ENCODE data around the gene HOXB1.
A peak's percentile ranks its signal among the peaks of the same experiment; 100 is the strongest.

HOXB1 gene

DNA sequence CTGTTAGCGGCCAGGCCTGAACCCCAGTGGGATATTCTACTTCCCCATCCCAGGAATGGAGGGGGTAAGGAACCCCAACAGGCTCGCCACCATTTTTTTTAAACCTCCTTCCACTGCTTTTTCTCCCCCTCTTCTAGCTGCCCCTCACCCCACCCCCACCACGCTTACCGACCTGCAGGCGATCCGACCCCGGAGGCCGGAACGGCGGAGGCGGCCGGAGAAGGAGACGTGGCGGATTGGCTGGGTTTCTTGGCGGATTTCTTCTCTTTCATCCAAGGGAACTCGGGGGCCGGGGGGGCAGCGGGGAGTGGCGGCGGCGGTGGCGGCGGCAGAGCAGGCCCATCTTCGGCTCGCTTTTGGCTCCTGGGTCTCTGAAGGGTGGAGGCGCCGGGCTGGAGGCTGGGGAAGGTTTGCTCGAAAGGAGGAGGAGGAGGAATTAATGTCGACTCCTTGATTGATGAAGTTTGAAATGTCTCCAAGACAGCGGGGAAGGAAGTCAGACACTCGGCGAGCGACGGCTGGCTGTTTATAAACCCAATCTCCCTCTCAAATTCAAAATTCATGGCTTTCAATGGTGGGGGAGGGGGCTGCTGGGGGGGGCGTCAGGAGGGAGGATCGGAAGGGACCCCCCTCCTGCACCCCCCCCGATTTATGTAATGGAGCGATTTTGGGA is 13.7 kb upstream of the HOXB1 start:
- Histone ChIP-seq H3K9ac (no peak overlapping the region), H3K9me3 (ENCODE audit: control insufficient read depth, low read length) (no peaks in the 10 kb centered on the region), H3K27ac (peak overlapping the region; percentile 55), H3K27me3 (ENCODE audit: control insufficient read depth, insufficient read depth, low read length) (no peaks in the 10 kb centered on the region), H3K36me3 (ENCODE audit: control insufficient read depth, insufficient read depth, low read length) (no peaks in the 10 kb centered on the region), H2AFZ (no peak overlapping the region), H3K4me3 (ENCODE audit: low read depth, low read length) (peak overlapping the region; percentile 97), H3K4me1 (no peaks in the 10 kb centered on the region), H3K4me2 (ENCODE audit: low read length) (peak overlapping the region; percentile 65), H3K79me2 (no peaks in the 10 kb centered on the region)
- TF ChIP-seq, protein P1, sequence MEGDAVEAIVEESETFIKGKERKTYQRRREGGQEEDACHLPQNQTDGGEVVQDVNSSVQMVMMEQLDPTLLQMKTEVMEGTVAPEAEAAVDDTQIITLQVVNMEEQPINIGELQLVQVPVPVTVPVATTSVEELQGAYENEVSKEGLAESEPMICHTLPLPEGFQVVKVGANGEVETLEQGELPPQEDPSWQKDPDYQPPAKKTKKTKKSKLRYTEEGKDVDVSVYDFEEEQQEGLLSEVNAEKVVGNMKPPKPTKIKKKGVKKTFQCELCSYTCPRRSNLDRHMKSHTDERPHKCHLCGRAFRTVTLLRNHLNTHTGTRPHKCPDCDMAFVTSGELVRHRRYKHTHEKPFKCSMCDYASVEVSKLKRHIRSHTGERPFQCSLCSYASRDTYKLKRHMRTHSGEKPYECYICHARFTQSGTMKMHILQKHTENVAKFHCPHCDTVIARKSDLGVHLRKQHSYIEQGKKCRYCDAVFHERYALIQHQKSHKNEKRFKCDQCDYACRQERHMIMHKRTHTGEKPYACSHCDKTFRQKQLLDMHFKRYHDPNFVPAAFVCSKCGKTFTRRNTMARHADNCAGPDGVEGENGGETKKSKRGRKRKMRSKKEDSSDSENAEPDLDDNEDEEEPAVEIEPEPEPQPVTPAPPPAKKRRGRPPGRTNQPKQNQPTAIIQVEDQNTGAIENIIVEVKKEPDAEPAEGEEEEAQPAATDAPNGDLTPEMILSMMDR (IDR thresholded peaks at IDR 0.05) = no peak

GRCh38 chr17:48543854-48544348 is 13.1 kb upstream of the HOXB1 start:
- no peak overlapping the region for H2AFZ ChIP-seq
- peak overlapping the region; percentile 65 for H3K4me2 ChIP-seq (ENCODE audit: low read length)
- peak overlapping the region; percentile 97 for H3K4me3 ChIP-seq (ENCODE audit: low read depth, low read length)
- H3K27ac ChIP-seq = peak overlapping the region; percentile 55
- TF ChIP-seq, protein P1 (IDR thresholded peaks at IDR 0.05) = no peak
- no peaks in the 10 kb centered on the region for H3K36me3 ChIP-seq (ENCODE audit: control insufficient read depth, insufficient read depth, low read length)
- H3K27me3 ChIP-seq (ENCODE audit: control insufficient read depth, insufficient read depth, low read length) = no peaks in the 10 kb centered on the region
- H3K9me3 ChIP-seq (ENCODE audit: control insufficient read depth, low read length) = no peaks in the 10 kb centered on the region
- H3K4me1 ChIP-seq = no peaks in the 10 kb centered on the region
- H3K9ac ChIP-seq = no peak overlapping the region
- no peaks in the 10 kb centered on the region for H3K79me2 ChIP-seq

DNA sequence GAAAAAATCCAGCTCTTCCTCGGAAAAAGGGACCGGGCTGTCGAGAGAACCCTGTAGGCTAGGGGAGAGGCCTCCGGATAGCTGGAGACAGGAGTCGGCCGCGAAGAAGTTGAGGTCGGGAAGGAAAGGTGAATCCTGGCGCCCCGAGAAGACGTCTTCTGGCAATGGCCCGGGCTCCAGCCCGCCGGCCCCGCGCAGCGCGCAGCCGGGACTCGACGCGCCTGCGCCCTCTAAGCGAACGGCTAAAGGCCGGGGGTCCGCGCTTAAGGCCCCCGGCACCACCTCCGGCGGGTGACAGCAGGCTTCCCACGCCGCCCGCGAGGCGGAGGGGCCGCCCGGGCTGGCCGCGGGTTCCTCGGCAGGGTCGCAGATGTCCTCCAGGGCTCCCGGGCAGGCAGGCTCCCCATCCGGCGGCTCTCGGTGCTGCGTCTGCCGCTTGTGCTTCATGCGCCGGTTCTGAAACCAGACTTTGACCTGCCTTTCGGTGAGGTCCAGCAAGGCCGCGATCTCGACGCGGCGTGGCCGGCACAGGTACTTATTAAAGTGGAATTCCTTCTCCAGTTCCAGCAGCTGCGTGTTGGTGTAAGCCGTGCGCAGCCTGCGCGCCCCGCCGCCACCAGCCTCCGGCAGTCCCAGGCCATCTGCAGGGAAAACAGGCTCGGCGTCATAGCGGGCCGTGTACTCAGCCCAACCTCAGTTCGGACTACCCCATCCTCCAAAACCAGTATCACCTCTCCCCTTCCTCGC is 12.5 kb upstream of the HOXB1 start:
- Histone ChIP-seq H3K4me3 (ENCODE audit: low read depth, low read length) (peak overlapping the region; percentile 97), H2AFZ (peak overlapping the region; percentile 47), H3K36me3 (ENCODE audit: control insufficient read depth, insufficient read depth, low read length) (no peaks in the 10 kb centered on the region), H3K4me1 (no peaks in the 10 kb centered on the region), H3K27me3 (ENCODE audit: control insufficient read depth, insufficient read depth, low read length) (no peaks in the 10 kb centered on the region), H3K27ac (peak overlapping the region; percentile 40), H3K9ac (no peak overlapping the region), H3K4me2 (ENCODE audit: low read length) (peak overlapping the region; percentile 65), H3K9me3 (ENCODE audit: control insufficient read depth, low read length) (no peaks in the 10 kb centered on the region), H3K79me2 (no peaks in the 10 kb centered on the region)
- TF ChIP-seq, protein P1 (IDR thresholded peaks at IDR 0.05) = no peak

DNA sequence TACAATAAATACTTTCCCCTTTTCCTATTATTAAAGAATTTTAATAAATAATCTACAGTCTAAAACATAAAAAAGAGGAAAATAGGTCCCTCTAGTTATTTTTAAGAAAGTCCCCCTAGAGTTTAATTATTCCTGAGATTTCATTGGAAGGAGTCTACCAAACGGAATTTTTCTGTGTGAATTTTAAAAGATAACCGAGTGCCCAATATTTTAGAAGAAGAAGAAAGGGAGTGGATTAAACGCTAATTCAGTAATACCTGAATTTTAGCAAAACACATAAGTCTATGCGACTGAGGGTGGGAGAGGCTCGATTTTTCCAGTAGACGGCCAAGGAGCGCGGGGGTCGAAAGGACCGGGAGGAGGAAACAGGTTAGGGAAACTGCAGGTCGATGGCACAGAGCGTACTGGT is 11.9 kb upstream of the HOXB1 start:
- H3K4me3 ChIP-seq (ENCODE audit: low read depth, low read length) = peak overlapping the region; percentile 97
- H3K9me3 ChIP-seq (ENCODE audit: control insufficient read depth, low read length) = no peaks in the 10 kb centered on the region
- H3K36me3 ChIP-seq (ENCODE audit: control insufficient read depth, insufficient read depth, low read length) = no peaks in the 10 kb centered on the region
- peak overlapping the region; percentile 11 for H3K27ac ChIP-seq
- H3K79me2 ChIP-seq = no peaks in the 10 kb centered on the region
- H3K9ac ChIP-seq = no peak overlapping the region
- TF ChIP-seq, protein P1 (IDR thresholded peaks at IDR 0.05) = no peak
- no peaks in the 10 kb centered on the region for H3K27me3 ChIP-seq (ENCODE audit: control insufficient read depth, insufficient read depth, low read length)
- no peaks in the 10 kb centered on the region for H3K4me1 ChIP-seq
- no peak overlapping the region for H2AFZ ChIP-seq
- peak overlapping the region; percentile 65 for H3K4me2 ChIP-seq (ENCODE audit: low read length)

Measured in parathyroid adenoma (tissue), 2 donors.